Measurements from ENCODE around the gene TMEM92.

Gene TMEM92

GRCh38 chr17:50323060-50323459 is 48.8 kb downstream of the TMEM92 start:
- no peaks in the 10 kb centered on the region for H3K9me3 ChIP-seq (ENCODE audit: control insufficient read depth in 2 of 2, low read length in 2 of 2)
- no peak overlapping the region for H3K4me3 ChIP-seq (ENCODE audit: low read length in 2 of 2)
- H3K27me3 ChIP-seq (ENCODE audit: control insufficient read depth in 2 of 2, insufficient read depth in 2 of 2, low read length in 2 of 2), result no peaks in the 10 kb centered on the region
- no peaks in the 10 kb centered on the region for H3K36me3 ChIP-seq (ENCODE audit: control insufficient read depth in 2 of 2, insufficient read depth in 2 of 2, low read length in 2 of 2)
- no peak overlapping the region for H3K9ac ChIP-seq (ENCODE audit: low read depth in 1 of 2, low read length in 2 of 2)
- H3K4me1 ChIP-seq (ENCODE audit: control insufficient read depth in 2 of 2, insufficient read depth in 2 of 2, low read length in 2 of 2), result no peaks in the 10 kb centered on the region
- H3K27ac ChIP-seq (ENCODE audit: low read depth in 2 of 2, low read length in 2 of 2), result no peak overlapping the region

- H3K4me1 ChIP-seq (ENCODE audit: control insufficient read depth in 2 of 2, insufficient read depth in 2 of 2, low read length in 2 of 2), result no peaks in the 10 kb centered on the region
- no peak overlapping the region for H3K9ac ChIP-seq (ENCODE audit: low read depth in 1 of 2, low read length in 2 of 2)
- peaks cover 0 to 3% of the 10 kb centered on the region in 2 donors for H3K27me3 ChIP-seq (ENCODE audit: control insufficient read depth in 2 of 2, insufficient read depth in 2 of 2, low read length in 2 of 2)
- no peaks in the 10 kb centered on the region for H3K36me3 ChIP-seq (ENCODE audit: control insufficient read depth in 2 of 2, insufficient read depth in 2 of 2, low read length in 2 of 2)
- H3K27ac ChIP-seq (ENCODE audit: low read depth in 2 of 2, low read length in 2 of 2), result no peak overlapping the region
- H3K9me3 ChIP-seq (ENCODE audit: control insufficient read depth in 2 of 2, low read length in 2 of 2), result no peaks in the 10 kb centered on the region
- H3K4me3 ChIP-seq (ENCODE audit: low read length in 2 of 2), result no peak overlapping the region
Observed at GRCh38 chr17:50325906-50326305, 51.6 kb downstream of the TMEM92 start.

GRCh38 chr17:50326831-50327364 is 52.6 kb downstream of the TMEM92 start:
- Histone ChIP-seq H3K9me3 (ENCODE audit: control insufficient read depth in 2 of 2, low read length in 2 of 2) (no peaks in the 10 kb centered on the region), H3K27ac (ENCODE audit: low read depth in 2 of 2, low read length in 2 of 2) (no peak overlapping the region), H3K4me3 (ENCODE audit: low read length in 2 of 2) (no peak overlapping the region), H3K4me1 (ENCODE audit: control insufficient read depth in 2 of 2, insufficient read depth in 2 of 2, low read length in 2 of 2) (no peaks in the 10 kb centered on the region), H3K9ac (ENCODE audit: low read depth in 1 of 2, low read length in 2 of 2) (no peak overlapping the region), H3K36me3 (ENCODE audit: control insufficient read depth in 2 of 2, insufficient read depth in 2 of 2, low read length in 2 of 2) (no peaks in the 10 kb centered on the region), H3K27me3 (ENCODE audit: control insufficient read depth in 2 of 2, insufficient read depth in 2 of 2, low read length in 2 of 2) (peaks cover 0 to 3% of the 10 kb centered on the region in 2 donors)

GRCh38 chr17:50328363-50329325 is 54.4 kb downstream of the TMEM92 start:
- H3K36me3 ChIP-seq (ENCODE audit: control insufficient read depth in 2 of 2, insufficient read depth in 2 of 2, low read length in 2 of 2), result no peaks in the 10 kb centered on the region
- H3K9ac ChIP-seq (ENCODE audit: low read depth in 1 of 2, low read length in 2 of 2), result no peak overlapping the region
- no peaks in the 10 kb centered on the region for H3K9me3 ChIP-seq (ENCODE audit: control insufficient read depth in 2 of 2, low read length in 2 of 2)
- H3K27ac ChIP-seq (ENCODE audit: low read depth in 2 of 2, low read length in 2 of 2), result no peak overlapping the region
- H3K4me1 ChIP-seq (ENCODE audit: control insufficient read depth in 2 of 2, insufficient read depth in 2 of 2, low read length in 2 of 2), result no peaks in the 10 kb centered on the region
- H3K27me3 ChIP-seq (ENCODE audit: control insufficient read depth in 2 of 2, insufficient read depth in 2 of 2, low read length in 2 of 2), result peaks cover 0 to 3% of the 10 kb centered on the region in 2 donors
- H3K4me3 ChIP-seq (ENCODE audit: low read length in 2 of 2), result no peak overlapping the region

GRCh38 chr17:50329716-50330115 is 55.5 kb downstream of the TMEM92 start:
- Histone ChIP-seq H3K27me3 (ENCODE audit: control insufficient read depth in 2 of 2, insufficient read depth in 2 of 2, low read length in 2 of 2) (peaks cover 0 to 3% of the 10 kb centered on the region in 2 donors), H3K4me3 (ENCODE audit: low read length in 2 of 2) (no peak overlapping the region), H3K36me3 (ENCODE audit: control insufficient read depth in 2 of 2, insufficient read depth in 2 of 2, low read length in 2 of 2) (no peaks in the 10 kb centered on the region), H3K4me1 (ENCODE audit: control insufficient read depth in 2 of 2, insufficient read depth in 2 of 2, low read length in 2 of 2) (no peaks in the 10 kb centered on the region), H3K9me3 (ENCODE audit: control insufficient read depth in 2 of 2, low read length in 2 of 2) (no peaks in the 10 kb centered on the region), H3K9ac (ENCODE audit: low read depth in 1 of 2, low read length in 2 of 2) (no peak overlapping the region), H3K27ac (ENCODE audit: low read depth in 2 of 2, low read length in 2 of 2) (no peak overlapping the region)

- Histone ChIP-seq H3K27ac (ENCODE audit: low read depth in 2 of 2, low read length in 2 of 2) (no peak overlapping the region), H3K4me3 (ENCODE audit: low read length in 2 of 2) (no peak overlapping the region), H3K4me1 (ENCODE audit: control insufficient read depth in 2 of 2, insufficient read depth in 2 of 2, low read length in 2 of 2) (no peaks in the 10 kb centered on the region), H3K36me3 (ENCODE audit: control insufficient read depth in 2 of 2, insufficient read depth in 2 of 2, low read length in 2 of 2) (no peaks in the 10 kb centered on the region), H3K9me3 (ENCODE audit: control insufficient read depth in 2 of 2, low read length in 2 of 2) (no peaks in the 10 kb centered on the region), H3K9ac (ENCODE audit: low read depth in 1 of 2, low read length in 2 of 2) (no peak overlapping the region), H3K27me3 (ENCODE audit: control insufficient read depth in 2 of 2, insufficient read depth in 2 of 2, low read length in 2 of 2) (peaks cover 0 to 3% of the 10 kb centered on the region in 2 donors)
Observed at GRCh38 chr17:50330151-50330775, 56.0 kb downstream of the TMEM92 start.
